ENCODE results near the gene RBFA. TPM values are rescaled to one million over a fixed set of nuclear protein-coding genes. Genes with fewer than 3 reads are reported as not detected.

Gene RBFA
- total RNA-seq, 1 experiment from 2014 or later = 38.9 TPM

GRCh38 chr18:80070825-80071224 lies 36.6 kb downstream of the RBFA start:
- H3K4me3 ChIP-seq (ENCODE audit: low read length) = no peak overlapping the region
- CTCF ChIA-PET = no interaction called here
- TF ChIP-seq EZH2phosphoT487 (IDR thresholded peaks at IDR 0.05; ENCODE audit: borderline replicate concordance, low read length) = no peak
- TF ChIP-seq EZH2 (IDR thresholded peaks at IDR 0.05; ENCODE audit: low read length, unreplicated experiment) = no peak
- TF ChIP-seq, protein P1, sequence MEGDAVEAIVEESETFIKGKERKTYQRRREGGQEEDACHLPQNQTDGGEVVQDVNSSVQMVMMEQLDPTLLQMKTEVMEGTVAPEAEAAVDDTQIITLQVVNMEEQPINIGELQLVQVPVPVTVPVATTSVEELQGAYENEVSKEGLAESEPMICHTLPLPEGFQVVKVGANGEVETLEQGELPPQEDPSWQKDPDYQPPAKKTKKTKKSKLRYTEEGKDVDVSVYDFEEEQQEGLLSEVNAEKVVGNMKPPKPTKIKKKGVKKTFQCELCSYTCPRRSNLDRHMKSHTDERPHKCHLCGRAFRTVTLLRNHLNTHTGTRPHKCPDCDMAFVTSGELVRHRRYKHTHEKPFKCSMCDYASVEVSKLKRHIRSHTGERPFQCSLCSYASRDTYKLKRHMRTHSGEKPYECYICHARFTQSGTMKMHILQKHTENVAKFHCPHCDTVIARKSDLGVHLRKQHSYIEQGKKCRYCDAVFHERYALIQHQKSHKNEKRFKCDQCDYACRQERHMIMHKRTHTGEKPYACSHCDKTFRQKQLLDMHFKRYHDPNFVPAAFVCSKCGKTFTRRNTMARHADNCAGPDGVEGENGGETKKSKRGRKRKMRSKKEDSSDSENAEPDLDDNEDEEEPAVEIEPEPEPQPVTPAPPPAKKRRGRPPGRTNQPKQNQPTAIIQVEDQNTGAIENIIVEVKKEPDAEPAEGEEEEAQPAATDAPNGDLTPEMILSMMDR (conservative IDR thresholded peaks at IDR 0.05; ENCODE audit: low read depth, low read length) = no peak
- POLR2A ChIA-PET (ENCODE audit: unreplicated experiment) = no interaction called here
- H3K27me3 ChIP-seq (ENCODE audit: low read length) = no peaks in the 10 kb centered on the region
- no peaks in the 10 kb centered on the region for H3K9me3 ChIP-seq (ENCODE audit: low read length)
- H3K4me2 ChIP-seq (ENCODE audit: low read length) = no peak overlapping the region
- no peak overlapping the region for H3K9ac ChIP-seq (ENCODE audit: low read length)
- H4K20me1 ChIP-seq (ENCODE audit: low read length) = no peaks in the 10 kb centered on the region
- H3F3A ChIP-seq (ENCODE audit: low read length, unreplicated experiment) = no peaks in the 10 kb centered on the region
- H2AFZ ChIP-seq (ENCODE audit: low read length) = no peak overlapping the region
- H3K27ac ChIP-seq (ENCODE audit: low read length) = no peak overlapping the region
- intact Hi-C loops (cut with micrococcal nuclease) = no loop called here
- no peaks in the 10 kb centered on the region for H3K79me2 ChIP-seq (ENCODE audit: low read length)
- no peaks in the 10 kb centered on the region for H3K4me1 ChIP-seq (ENCODE audit: insufficient read depth, low read length)
- no TSS peak for BruUV-seq (replicated peaks)
- ATAC-seq (no peak), DNase-seq (no peak)
- no peaks in the 10 kb centered on the region for H3K36me3 ChIP-seq (ENCODE audit: low read depth, low read length)
- H3K9me2 ChIP-seq (replicated peaks; ENCODE audit: low read length) = no peaks in the 10 kb centered on the region

DNA sequence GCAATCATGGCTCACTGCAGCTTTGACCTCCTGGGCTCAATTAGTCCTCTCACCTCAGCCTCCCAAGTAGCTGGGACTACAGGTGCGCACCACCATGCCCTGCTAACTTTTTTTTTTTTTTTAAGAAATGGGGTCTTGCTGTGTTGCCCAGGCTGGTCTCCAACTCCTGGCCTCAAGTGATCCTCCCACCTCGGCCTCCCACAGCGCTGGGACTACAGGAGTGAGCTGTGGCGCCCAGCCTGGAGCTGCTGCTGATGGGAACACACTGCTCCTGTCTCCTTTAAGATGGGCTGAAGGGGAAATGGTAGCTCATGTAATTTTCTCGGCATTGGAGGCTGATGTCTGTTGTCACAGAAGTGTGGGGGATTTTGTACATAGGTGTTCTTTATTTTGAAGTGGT lies 39.9 kb downstream of the RBFA start:
- no peak for ATAC-seq
- H3K4me3 ChIP-seq (ENCODE audit: low read length) = no peak overlapping the region
- H3K79me2 ChIP-seq (ENCODE audit: low read length) = no peaks in the 10 kb centered on the region
- TF ChIP-seq EZH2phosphoT487 (IDR thresholded peaks at IDR 0.05; ENCODE audit: borderline replicate concordance, low read length) = no peak
- TF ChIP-seq EZH2 (IDR thresholded peaks at IDR 0.05; ENCODE audit: low read length, unreplicated experiment) = no peak
- no peaks in the 10 kb centered on the region for H3K36me3 ChIP-seq (ENCODE audit: low read depth, low read length)
- no peaks in the 10 kb centered on the region for H3K9me2 ChIP-seq (replicated peaks; ENCODE audit: low read length)
- H3K9ac ChIP-seq (ENCODE audit: low read length) = no peak overlapping the region
- no peaks in the 10 kb centered on the region for H3F3A ChIP-seq (ENCODE audit: low read length, unreplicated experiment)
- no TSS peak for BruUV-seq (replicated peaks)
- CTCF ChIA-PET = no interaction called here
- H3K4me1 ChIP-seq (ENCODE audit: insufficient read depth, low read length) = no peaks in the 10 kb centered on the region
- H3K27ac ChIP-seq (ENCODE audit: low read length) = no peak overlapping the region
- H3K4me2 ChIP-seq (ENCODE audit: low read length) = no peak overlapping the region
- no peaks in the 10 kb centered on the region for H3K27me3 ChIP-seq (ENCODE audit: low read length)
- DNase-seq = no peak
- no peaks in the 10 kb centered on the region for H3K9me3 ChIP-seq (ENCODE audit: low read length)
- POLR2A ChIA-PET (ENCODE audit: unreplicated experiment) = no interaction called here
- intact Hi-C loops (cut with micrococcal nuclease) = no loop called here
- H4K20me1 ChIP-seq (ENCODE audit: low read length) = no peaks in the 10 kb centered on the region
- H2AFZ ChIP-seq (ENCODE audit: low read length) = no peak overlapping the region

GRCh38 chr18:80074697-80075096 lies 40.5 kb downstream of the RBFA start:
- Histone ChIP-seq H3K9me3 (ENCODE audit: low read length) (no peaks in the 10 kb centered on the region), H3K79me2 (ENCODE audit: low read length) (no peaks in the 10 kb centered on the region), H3K9me2 (replicated peaks; ENCODE audit: low read length) (no peaks in the 10 kb centered on the region), H3K27me3 (ENCODE audit: low read length) (no peaks in the 10 kb centered on the region), H4K20me1 (ENCODE audit: low read length) (no peaks in the 10 kb centered on the region), H2AFZ (ENCODE audit: low read length) (no peak overlapping the region), H3K9ac (ENCODE audit: low read length) (no peak overlapping the region), H3K4me1 (ENCODE audit: insufficient read depth, low read length) (no peaks in the 10 kb centered on the region), H3K36me3 (ENCODE audit: low read depth, low read length) (no peaks in the 10 kb centered on the region), H3F3A (ENCODE audit: low read length, unreplicated experiment) (no peaks in the 10 kb centered on the region), H3K4me2 (ENCODE audit: low read length) (no peak overlapping the region), H3K4me3 (ENCODE audit: low read length) (no peak overlapping the region), H3K27ac (ENCODE audit: low read length) (no peak overlapping the region)
- no peak for TF ChIP-seq EZH2 (IDR thresholded peaks at IDR 0.05; ENCODE audit: low read length, unreplicated experiment)
- TF ChIP-seq EZH2phosphoT487 (IDR thresholded peaks at IDR 0.05; ENCODE audit: borderline replicate concordance, low read length) = no peak
- TF ChIP-seq, protein P1 (conservative IDR thresholded peaks at IDR 0.05; ENCODE audit: low read depth, low read length) = no peak
- intact Hi-C loops (cut with micrococcal nuclease) = no loop called here
- ChIA-PET POLR2A (ENCODE audit: unreplicated experiment) (no interaction called here), CTCF (no interaction called here)
- no peak for ATAC-seq
- no peak for DNase-seq
- no TSS peak for BruUV-seq (replicated peaks)
